HG03064 (cell line): Measurements from ENCODE around the gene KIAA0040.

Experiments
- ATAC-seq: cut with Tn5 transposase; IDR thresholded peaks from one replicate; pipeline ENCODE4 v1.9.1; 2021; ENCODE audit warnings: low read depth; ENCODE audit not compliant: unreplicated experiment

Gene KIAA0040

GRCh38 chr1:175172503-175172902, 20.1 kb downstream of the KIAA0040 start:
- ATAC-seq, result no peak

DNA sequence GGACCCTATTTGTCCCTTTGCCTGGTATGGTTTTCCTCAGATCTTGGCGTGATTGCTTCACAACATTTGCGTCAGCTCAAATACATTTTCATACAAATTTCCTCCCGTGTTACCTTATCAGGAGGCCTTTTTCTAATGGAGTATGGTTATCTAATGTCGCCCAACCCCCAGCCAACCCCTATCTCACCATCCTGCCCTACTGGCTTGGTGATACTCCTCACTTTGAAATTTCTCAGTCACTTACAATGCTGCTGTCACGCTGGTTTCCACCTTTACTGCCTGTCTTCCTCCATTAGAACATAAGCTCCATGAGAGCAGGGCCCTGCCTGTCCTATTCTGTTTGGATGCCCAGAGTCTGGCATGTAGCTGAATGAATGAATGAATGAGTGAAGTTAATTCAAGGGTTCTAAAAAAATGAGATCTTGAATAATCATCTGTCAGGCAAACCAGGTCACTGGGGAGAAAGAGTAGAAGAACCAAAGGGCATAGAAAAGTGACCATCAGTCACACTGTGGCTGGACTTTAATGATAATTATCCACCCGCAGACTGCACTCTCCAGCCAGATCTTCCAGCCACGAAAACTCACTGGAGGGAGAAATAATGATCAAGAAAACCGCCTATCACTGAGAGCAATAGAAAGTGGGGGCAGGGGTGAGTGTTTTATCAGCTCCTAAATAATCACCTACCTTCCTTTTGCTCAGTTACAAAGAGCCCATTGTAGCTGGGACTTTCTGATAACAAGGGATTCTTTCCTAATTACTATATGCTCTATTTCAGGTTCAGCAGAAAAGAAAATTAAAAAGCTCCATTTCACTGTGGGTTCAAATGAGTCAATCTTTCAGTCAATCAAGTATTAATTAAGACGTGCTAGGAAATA, 21.3 kb downstream of the KIAA0040 start:
- no peak for ATAC-seq

GRCh38 chr1:175169286-175170018, 23.1 kb downstream of the KIAA0040 start:
- ATAC-seq, result no peak

DNA sequence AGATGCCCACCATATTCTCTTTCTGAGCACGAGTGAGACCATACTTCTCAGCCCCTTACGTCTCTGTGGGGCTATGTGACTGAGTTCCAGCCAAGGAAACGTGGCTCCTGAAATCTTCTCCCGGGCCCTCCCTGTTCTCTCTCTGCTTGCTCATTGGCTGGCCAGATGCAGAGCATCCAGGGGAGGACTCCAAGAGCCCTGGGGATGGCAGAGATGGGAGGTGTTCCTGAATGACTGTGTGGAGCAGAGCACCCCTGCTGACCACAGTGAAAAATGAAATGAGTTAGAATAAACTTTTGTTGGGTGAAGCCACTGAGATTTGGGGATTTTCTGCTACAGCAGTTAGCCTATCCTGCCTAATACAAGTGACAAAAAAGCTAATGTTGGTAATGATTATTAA, 23.8 kb downstream of the KIAA0040 start:
- no peak for ATAC-seq

- no peak for ATAC-seq
These were observed 24.7 kb downstream of the KIAA0040 start for GRCh38 chr1:175167861-175168260.

DNA sequence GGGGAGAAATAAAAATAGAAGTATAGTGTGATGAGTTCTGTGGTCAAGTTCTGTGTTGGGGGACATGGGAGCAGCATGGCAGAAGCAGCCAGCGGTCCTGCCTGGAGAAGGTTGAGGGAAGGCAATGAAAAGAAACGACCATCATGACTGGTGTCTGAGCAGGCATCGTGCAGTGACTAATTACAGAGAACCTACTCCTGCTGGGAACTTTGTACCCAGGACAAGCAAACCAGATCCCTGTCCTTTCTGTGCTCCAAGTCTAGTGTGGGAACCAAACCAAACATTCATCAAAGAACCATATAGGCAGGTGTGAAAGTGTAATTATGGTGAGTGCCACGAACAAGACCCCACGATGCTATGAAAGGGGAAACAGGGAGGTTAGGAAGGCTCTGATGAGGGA, 25.8 kb downstream of the KIAA0040 start:
- ATAC-seq, result no peak

DNA sequence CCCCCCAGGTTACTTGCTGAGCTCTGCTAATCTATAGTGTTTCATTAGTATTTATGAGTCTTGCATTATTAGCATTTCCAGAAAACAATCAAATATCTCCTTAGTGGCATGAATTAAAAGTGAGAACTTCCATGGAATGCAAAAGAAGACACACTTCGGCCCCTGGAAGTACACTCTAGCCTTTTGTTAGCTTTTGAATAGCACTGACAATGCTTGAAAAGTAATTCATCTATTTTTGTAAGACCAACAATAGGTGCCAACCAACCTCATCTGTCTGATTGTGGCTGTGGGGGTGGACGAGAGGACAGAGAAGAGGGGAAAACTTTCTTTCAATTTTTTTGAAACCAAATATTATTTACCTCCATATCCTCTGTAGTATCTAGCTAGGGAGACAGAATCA, 27.8 kb downstream of the KIAA0040 start:
- ATAC-seq, result no peak

- no peak for ATAC-seq
These were observed 28.9 kb downstream of the KIAA0040 start for GRCh38 chr1:175163702-175164101.

DNA sequence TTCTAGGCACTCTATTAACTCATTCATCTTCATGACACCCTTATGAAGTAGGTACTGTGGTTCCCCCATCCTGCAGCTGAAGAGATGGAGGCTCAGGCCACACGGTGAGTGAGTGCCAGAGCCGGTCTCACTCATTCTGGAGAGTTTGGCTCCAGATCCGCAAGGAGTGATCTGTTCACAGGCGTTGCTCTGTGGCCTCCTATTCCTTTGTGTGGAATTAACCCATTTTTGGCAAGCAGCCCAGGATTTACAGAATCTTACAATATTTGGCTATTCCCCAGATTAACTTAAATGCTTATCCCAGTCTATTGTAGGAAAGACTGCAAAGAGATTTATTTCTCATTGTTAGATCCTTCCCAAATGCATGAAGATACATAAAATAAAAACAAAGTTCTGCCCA, 29.6 kb downstream of the KIAA0040 start:
- no peak for ATAC-seq

- no peak for ATAC-seq
These were observed 34.4 kb downstream of the KIAA0040 start for GRCh38 chr1:175158170-175158591.

GRCh38 chr1:175157200-175157599, 35.4 kb downstream of the KIAA0040 start:
- ATAC-seq, result no peak

DNA sequence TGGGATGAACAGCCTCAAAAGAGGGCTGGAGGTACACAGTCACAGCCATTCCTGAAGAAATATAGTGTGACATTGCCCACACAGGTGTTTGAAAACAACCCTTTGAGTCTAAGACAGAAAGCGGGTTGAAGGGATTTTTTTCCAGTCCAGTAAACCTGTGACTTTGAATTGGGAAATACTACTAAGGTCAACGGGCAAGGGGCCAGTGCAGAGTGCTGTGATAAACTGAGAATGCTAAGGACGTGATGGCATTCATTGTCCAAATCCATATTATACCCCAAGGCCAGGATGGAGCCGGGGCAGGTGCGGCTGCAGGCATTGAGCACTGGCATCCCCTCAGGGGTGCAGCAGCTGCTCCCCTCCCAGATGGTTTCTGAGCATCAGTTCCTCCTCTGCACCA, 36.6 kb downstream of the KIAA0040 start:
- ATAC-seq, result no peak

DNA sequence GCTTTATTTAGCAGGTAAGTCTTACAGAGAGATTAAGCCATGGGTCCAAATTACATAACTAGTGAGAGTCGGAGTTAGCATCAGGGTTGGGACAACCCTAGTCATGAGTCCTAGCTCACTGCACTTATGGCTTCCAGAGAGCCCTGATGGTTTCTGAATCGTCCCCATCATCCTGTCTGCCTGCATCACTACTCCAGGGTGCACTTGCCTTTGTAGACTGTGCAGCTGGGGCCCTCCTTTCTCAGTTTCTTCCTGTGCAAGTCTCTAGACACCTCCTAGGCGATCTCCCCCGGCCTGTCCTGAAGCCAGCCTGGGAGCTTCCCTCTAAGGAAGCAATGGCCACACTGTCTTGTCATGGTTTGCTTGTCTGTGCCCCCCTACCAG, 37.1 kb downstream of the KIAA0040 start:
- no peak for ATAC-seq

- ATAC-seq, result no peak
These were observed 37.7 kb downstream of the KIAA0040 start for GRCh38 chr1:175154629-175155472.

GRCh38 chr1:175152006-175152652, 40.4 kb downstream of the KIAA0040 start:
- ATAC-seq, result no peak

- ATAC-seq, result no peak
These were observed 41.8 kb downstream of the KIAA0040 start for GRCh38 chr1:175150596-175151319.

DNA sequence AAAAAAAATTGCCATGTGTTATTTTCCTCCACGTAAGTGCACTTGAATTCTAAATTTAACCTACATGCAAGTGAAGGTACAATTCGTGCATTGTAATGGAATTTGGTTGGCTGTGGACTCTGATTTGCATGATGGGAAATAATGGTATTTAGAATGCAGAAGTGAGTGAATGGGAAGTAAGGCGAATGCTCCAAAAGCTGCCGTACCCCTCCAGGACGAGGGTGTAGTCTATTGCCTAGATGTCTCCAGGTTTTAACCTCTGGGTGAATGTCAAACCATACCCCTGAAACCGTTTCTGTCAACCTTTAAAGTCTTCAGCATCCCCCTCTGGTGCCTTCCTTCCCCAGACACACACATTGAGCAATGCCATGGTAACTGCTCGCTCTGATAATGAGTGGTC, 44.5 kb downstream of the KIAA0040 start:
- ATAC-seq, result no peak

- ATAC-seq, result no peak
These were observed 45.0 kb downstream of the KIAA0040 start for GRCh38 chr1:175147569-175147968.

- peak; percentile 44 for ATAC-seq
These were observed 45.9 kb downstream of the KIAA0040 start for GRCh38 chr1:175146529-175147213.
